Small intestine (tissue), 7 donors: Measurements from ENCODE around the gene ZNF766. TPM values are rescaled to one million over a fixed set of nuclear protein-coding genes. Genes with fewer than 3 reads are reported as not detected.
A peak's percentile ranks its signal among the peaks of the same experiment; 100 is the strongest.
"Not testable (repeated sequence)": the region's sequence is repeated elsewhere in the genome, so short reads cannot be mapped to it uniquely, and the experiment has no call there.

Experiments
- DNase-seq, 2 donors: peaks; one replicate each; pipeline versions ENCODE4 v3.0.0 to v3.0.0-alpha.2; 2013
- FAIRE-seq: peaks from 2 replicates; lab custom pipeline; 2012; peaks lifted over from hg19 to GRCh38; lab: Jason Lieb, UNC
- H3K27ac ChIP-seq, 3 donors: one replicate each; pipeline ENCODE4 v1.5.1; 2013; ENCODE audit warnings: low read length in 2 of 3, mild to moderate bottlenecking in 2 of 3, control low read depth in 1 of 3, inconsistent platforms in 1 of 3, low read depth in 1 of 3, moderate library complexity in 1 of 3
- H3K27me3 ChIP-seq, 3 donors: one replicate each; pipeline ENCODE4 v1.6.1; 2013; ENCODE audit warnings: low read length in 3 of 3, inconsistent platforms in 1 of 3; ENCODE audit not compliant: control insufficient read depth in 3 of 3, insufficient read depth in 3 of 3
- H3K36me3 ChIP-seq, 3 donors: one replicate each; pipeline ENCODE4 v1.6.1; 2013; ENCODE audit warnings: low read length in 3 of 3, inconsistent platforms in 1 of 3, low read depth in 1 of 3, mild to moderate bottlenecking in 1 of 3, moderate library complexity in 1 of 3; ENCODE audit not compliant: control insufficient read depth in 3 of 3, insufficient read depth in 2 of 3
- H3K4me1 ChIP-seq, 3 donors: one replicate each; pipeline ENCODE4 v1.6.1; 2013; ENCODE audit warnings: low read length in 2 of 3, inconsistent platforms in 1 of 3, low read depth in 1 of 3, mild to moderate bottlenecking in 1 of 3, moderate library complexity in 1 of 3; ENCODE audit not compliant: control insufficient read depth in 3 of 3, insufficient read depth in 2 of 3
- H3K4me3 ChIP-seq, 3 donors: one replicate each; pipeline ENCODE4 v1.5.1; 2013; ENCODE audit warnings: low read length in 3 of 3, control low read depth in 1 of 3, inconsistent platforms in 1 of 3, low read depth in 1 of 3, mild to moderate bottlenecking in 1 of 3, moderate library complexity in 1 of 3
- H3K9me3 ChIP-seq, 2 donors: one replicate each; pipeline ENCODE4 v1.6.1; 2013; ENCODE audit warnings: low read depth in 1 of 2, low read length in 1 of 2; ENCODE audit not compliant: control insufficient read depth in 2 of 2, insufficient read depth in 1 of 2
- WGBS, 3 donors: extraction: QIAGEN DNeasy Blood & Tissue Kit; methylation state at CpG; one replicate each; pipeline ENCODE4 v1.1.7; 2013; 5-methylcytosine and 5-hydroxymethylcytosine counted together
- polyA plus RNA-seq, 4 donors: library from polyadenylated mRNA; stranded (reverse) in 3 of 4; unstranded in 1 of 4; fragments of 200-250 nt in 3 of 4; fragments of 120-200 nt in 1 of 4; gene quantifications; one replicate each; pipeline versions ENCODE4 v1.2.1 to v1.2.3, GENCODE V29; 2013
- donor health status: healthy with polysubstance abuse.
- donor health status: control.
- donor health status: control.
- donor health status: Bipolar disorder and iron deficiency.
- donor health status: healthy.

ZNF766 gene
- polyA plus RNA-seq, 4 donors = 1.8 to 13.3 (median 3.1) TPM

DNA sequence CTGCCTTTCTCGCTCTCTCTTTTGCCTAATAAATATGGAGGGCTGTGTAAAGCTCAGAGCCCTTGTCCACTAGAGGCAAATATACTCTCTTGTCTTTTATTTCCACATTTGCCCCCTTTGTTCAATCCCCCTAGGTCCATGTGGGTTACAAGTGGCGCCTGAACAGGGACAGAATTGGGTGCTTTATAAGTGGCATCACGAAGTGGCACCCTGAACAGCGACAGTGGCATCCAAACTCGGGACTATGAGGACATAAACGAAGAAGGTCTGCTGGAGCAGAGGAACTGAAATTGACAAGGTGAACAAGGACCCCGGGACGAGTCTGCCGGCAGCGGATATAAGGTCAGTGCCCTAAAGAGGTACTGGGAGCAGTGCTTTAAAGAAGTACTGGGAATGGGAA lies 62.4 kb downstream of the ZNF766 start:
- H3K27me3 ChIP-seq = no peaks in the 10 kb centered on the region
- H3K4me1 ChIP-seq = no peaks in the 10 kb centered on the region
- no peak overlapping the region for H3K27ac ChIP-seq
- no peaks in the 10 kb centered on the region for H3K36me3 ChIP-seq
- WGBS, 3 donors = 81 to 94% (median 90%) methylated on average over 10 of the region's 10 CpGs
- H3K9me3 ChIP-seq = peaks cover 9 to 69% of the 10 kb centered on the region in 2 donors
- FAIRE-seq (no peak), DNase-seq (no peak)
- no peak overlapping the region for H3K4me3 ChIP-seq

DNA sequence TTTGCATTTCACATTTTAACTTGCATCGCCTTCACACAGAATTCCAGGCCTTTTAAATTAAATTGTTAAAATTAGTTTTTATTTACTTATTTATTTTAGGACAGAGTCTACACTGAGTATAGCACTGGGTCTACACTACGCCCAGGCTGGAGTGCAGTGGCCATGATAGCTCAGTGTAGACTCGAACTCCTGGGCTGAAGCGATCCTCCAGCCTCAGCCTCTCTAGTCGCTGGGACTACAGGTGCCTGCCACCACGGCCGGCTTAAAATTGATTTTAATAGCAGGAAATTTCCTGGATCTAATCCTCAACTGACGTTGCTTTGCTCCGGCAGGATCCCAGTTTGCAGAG lies 66.4 kb downstream of the ZNF766 start:
- H3K4me1 ChIP-seq = no peaks in the 10 kb centered on the region
- H3K27ac ChIP-seq = peak overlapping the region in 1 of 3 donors; percentile 84
- peak overlapping the region; percentile 77 to 97 (median 88) for H3K4me3 ChIP-seq
- WGBS, 3 donors = 50 to 61% (median 51%) methylated on average over 9 of the region's 9 CpGs
- FAIRE-seq = no peak
- H3K27me3 ChIP-seq = no peaks in the 10 kb centered on the region
- H3K9me3 ChIP-seq = peaks cover 4 to 45% of the 10 kb centered on the region in 2 donors
- DNase-seq = no peak
- peaks cover 0 to 4% (median 0%) of the 10 kb centered on the region in 3 donors for H3K36me3 ChIP-seq

GRCh38 chr19:52336117-52336790 lies 66.9 kb downstream of the ZNF766 start, which contains the start of gene ZNF610:
ZNF610 (plus strand) TSS chr19:52336243; CDS start chr19:52349173, 12,930 bp downstream.
- FAIRE-seq (no peak), DNase-seq (peak; percentile 88 to 94)
- no peaks in the 10 kb centered on the region for H3K27me3 ChIP-seq
- H3K4me3 ChIP-seq = peak within 1 kb of the TSS; percentile 77 to 97 (median 88)
- 0 to 3% (median 1%) methylated on average over 52 to 55 of the region's 55 CpGs for WGBS, 3 donors
- no peaks in the 10 kb centered on the region for H3K4me1 ChIP-seq
- peaks cover 4 to 40% of the 10 kb centered on the region in 2 donors for H3K9me3 ChIP-seq
- peak within 1 kb of the TSS; percentile 53 to 94 (median 84) for H3K27ac ChIP-seq
- peaks cover 0 to 4% (median 0%) of the 10 kb centered on the region in 3 donors for H3K36me3 ChIP-seq

GRCh38 chr19:52336791-52337381 lies 67.5 kb downstream of the ZNF766 start:
- Histone ChIP-seq H3K4me1 (no peaks in the 10 kb centered on the region), H3K4me3 (peak overlapping the region; percentile 77 to 97 (median 88)), H3K27ac (peak overlapping the region in 2 of 3 donors; percentile 84 to 94), H3K9me3 (peaks cover 4 to 36% of the 10 kb centered on the region in 2 donors), H3K36me3 (peaks cover 0 to 4% (median 0%) of the 10 kb centered on the region in 3 donors), H3K27me3 (no peaks in the 10 kb centered on the region)
- 3 to 8% (median 4%) methylated on average over 9 of the region's 9 CpGs for WGBS, 3 donors
- DNase-seq = peak in 1 of 2 donors; percentile 53
- FAIRE-seq = no peak

DNA sequence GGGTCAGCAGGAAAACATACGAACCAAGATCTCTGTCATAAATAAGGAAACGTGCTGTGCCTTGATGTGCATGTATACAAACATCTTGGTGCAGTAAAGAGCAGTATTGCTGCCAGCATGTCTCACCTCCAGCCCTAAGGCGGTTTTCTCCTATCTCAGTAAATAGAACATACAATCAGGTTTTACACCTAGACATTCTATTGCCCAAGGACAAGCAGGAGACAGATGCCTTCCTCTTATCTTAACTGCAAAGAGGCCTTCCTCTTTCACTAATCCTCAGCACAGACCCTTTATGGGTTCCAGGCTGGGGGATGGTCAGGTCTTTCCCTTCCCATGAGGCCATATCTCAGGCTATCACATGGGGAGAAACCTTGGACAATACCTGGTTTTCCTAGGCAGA lies 69.6 kb downstream of the ZNF766 start:
- DNase-seq = peak in 1 of 2 donors; percentile 37
- 72 to 95% (median 87%) methylated on average over 3 of the region's 3 CpGs for WGBS, 3 donors
- H3K4me1 ChIP-seq, H3K27me3 ChIP-seq, H3K36me3 ChIP-seq, FAIRE-seq, H3K4me3 ChIP-seq: not testable (repeated sequence)
- Histone ChIP-seq H3K9me3 (peaks cover 2 to 27% of the 10 kb centered on the region in 2 donors), H3K27ac (peak overlapping the region in 1 of 3 donors; percentile 1)

- peaks cover 1 to 40% of the 10 kb centered on the region in 2 donors for H3K9me3 ChIP-seq
- H3K27me3 ChIP-seq = no peaks in the 10 kb centered on the region
- 28 to 42% (median 41%) methylated on average over 8 of the region's 8 CpGs for WGBS, 3 donors
- H3K36me3 ChIP-seq = peaks cover 0 to 10% (median 0%) of the 10 kb centered on the region in 3 donors
- DNase-seq = peak; percentile 26 to 63
- FAIRE-seq = no peak
- no peak overlapping the region for H3K4me3 ChIP-seq
- no peaks in the 10 kb centered on the region for H3K4me1 ChIP-seq
- no peak overlapping the region for H3K27ac ChIP-seq
Measured at GRCh38 chr19:52343548-52343947, 74.2 kb downstream of the ZNF766 start.

GRCh38 chr19:52345162-52345561 lies 75.8 kb downstream of the ZNF766 start:
- no peak for FAIRE-seq
- Histone ChIP-seq H3K27me3 (no peaks in the 10 kb centered on the region), H3K4me1 (no peaks in the 10 kb centered on the region), H3K9me3 (peaks cover 1 to 43% of the 10 kb centered on the region in 2 donors), H3K4me3 (no peak overlapping the region), H3K36me3 (peaks cover 0 to 21% (median 6%) of the 10 kb centered on the region in 3 donors), H3K27ac (no peak overlapping the region)
- no peak for DNase-seq
- 86 to 89% (median 87%) methylated on average over 6 of the region's 6 CpGs for WGBS, 3 donors
